ENCODE measurements around the gene NOD2. TPM values are rescaled to one million over a fixed set of nuclear protein-coding genes. Genes with fewer than 3 reads are reported as not detected.

The NOD2 gene
- total RNA-seq, 4 donors from 2014 or later = 0.41 to 2.6 (median 2.2) TPM; not detected in 1

GRCh38 chr16:50690177-50690576, 3.2 kb upstream of the NOD2 start:
- no peak for TF ChIP-seq POLR2AphosphoS5 (IDR thresholded peaks at IDR 0.05)
- no peak for TF ChIP-seq CTCF (IDR thresholded peaks at IDR 0.05)
- no peak for TF ChIP-seq POLR2A (IDR thresholded peaks at IDR 0.05)
- TF ChIP-seq EP300 (IDR thresholded peaks at IDR 0.05; ENCODE audit: low read depth) = no peak
- Histone ChIP-seq H3K27ac (no peak overlapping the region), H3K4me3 (no peak overlapping the region), H3K4me1 (peaks cover 0 to 6% (median 4%) of the 10 kb centered on the region in 4 donors), H3K27me3 (no peaks in the 10 kb centered on the region), H3K9me3 (no peaks in the 10 kb centered on the region), H3K36me3 (no peaks in the 10 kb centered on the region)
- no peak for DNase-seq
- WGBS, 2 donors (ENCODE audit: low coverage in 1 of 2) = 94 to 98% methylated on average over 2 of the region's 2 CpGs
- in situ Hi-C loops (cut with MboI; ENCODE audit: low pct_ligation_motif_present in 1 of 4, low pct_unique_long_range_greater_than_20kb in 1 of 4, low sequenced_read_pairs in 3 of 4) (no loop called here), intact Hi-C loops (cut with DNase I; ENCODE audit: low total_unique reads) (no loop called here)

- in situ Hi-C loops (cut with MboI; ENCODE audit: low pct_ligation_motif_present in 1 of 4, low pct_unique_long_range_greater_than_20kb in 1 of 4, low sequenced_read_pairs in 3 of 4) (no loop called here), intact Hi-C loops (cut with DNase I; ENCODE audit: low total_unique reads) (no loop called here)
- Histone ChIP-seq H3K36me3 (no peaks in the 10 kb centered on the region), H3K27ac (no peak overlapping the region), H3K4me1 (peaks cover 10 to 26% (median 20%) of the 10 kb centered on the region in 4 donors), H3K9me3 (no peaks in the 10 kb centered on the region), H3K4me3 (no peak overlapping the region), H3K27me3 (no peaks in the 10 kb centered on the region)
- no peak for TF ChIP-seq CTCF (IDR thresholded peaks at IDR 0.05)
- no peak for TF ChIP-seq EP300 (IDR thresholded peaks at IDR 0.05; ENCODE audit: low read depth)
- TF ChIP-seq POLR2AphosphoS5 (IDR thresholded peaks at IDR 0.05) = no peak
- no peak for TF ChIP-seq POLR2A (IDR thresholded peaks at IDR 0.05)
- DNase-seq = no peak
- WGBS, 2 donors (ENCODE audit: low coverage in 1 of 2) = 81% methylated on average over 4 of the region's 4 CpGs
These were observed 785 bp upstream of the NOD2 start for GRCh38 chr16:50692644-50692998.

- Histone ChIP-seq H3K27ac (peak overlapping the region in 2 of 4 donors; percentile 4 to 45), H3K9me3 (no peaks in the 10 kb centered on the region), H3K4me3 (no peak overlapping the region), H3K36me3 (no peaks in the 10 kb centered on the region), H3K4me1 (peaks cover 11 to 29% (median 21%) of the 10 kb centered on the region in 4 donors), H3K27me3 (no peaks in the 10 kb centered on the region)
- 100% methylated on average over 2 of the region's 2 CpGs; no CpG with 5 or more reads in 1 of the 2 donors for WGBS, 2 donors (ENCODE audit: low coverage in 1 of 2)
- in situ Hi-C loops (cut with MboI; ENCODE audit: low pct_ligation_motif_present in 1 of 4, low pct_unique_long_range_greater_than_20kb in 1 of 4, low sequenced_read_pairs in 3 of 4) = no loop called here
- intact Hi-C loops (cut with DNase I; ENCODE audit: low total_unique reads) = no loop called here
- no peak for TF ChIP-seq EP300 (IDR thresholded peaks at IDR 0.05; ENCODE audit: low read depth)
- no peak for TF ChIP-seq POLR2AphosphoS5 (IDR thresholded peaks at IDR 0.05)
- no peak for TF ChIP-seq POLR2A (IDR thresholded peaks at IDR 0.05)
- no peak for TF ChIP-seq CTCF (IDR thresholded peaks at IDR 0.05)
- DNase-seq = no peak
These were observed 800 bp downstream of the NOD2 start for GRCh38 chr16:50694206-50694605.

GRCh38 chr16:50695017-50696000, 1.9 kb downstream of the NOD2 start:
- Histone ChIP-seq H3K27me3 (no peaks in the 10 kb centered on the region), H3K27ac (peak overlapping the region; percentile 40 to 64 (median 55)), H3K36me3 (no peaks in the 10 kb centered on the region), H3K9me3 (no peaks in the 10 kb centered on the region), H3K4me3 (no peak overlapping the region), H3K4me1 (peaks cover 11 to 29% (median 21%) of the 10 kb centered on the region in 4 donors)
- 93 to 94% methylated on average over 4 to 9 of the region's 9 CpGs for WGBS, 2 donors (ENCODE audit: low coverage in 1 of 2)
- DNase-seq = no peak
- in situ Hi-C loops (cut with MboI; ENCODE audit: low pct_ligation_motif_present in 1 of 4, low pct_unique_long_range_greater_than_20kb in 1 of 4, low sequenced_read_pairs in 3 of 4) = no loop called here
- no peak for TF ChIP-seq POLR2A (IDR thresholded peaks at IDR 0.05)
- no peak for TF ChIP-seq CTCF (IDR thresholded peaks at IDR 0.05)
- no peak for TF ChIP-seq POLR2AphosphoS5 (IDR thresholded peaks at IDR 0.05)
- no peak for TF ChIP-seq EP300 (IDR thresholded peaks at IDR 0.05; ENCODE audit: low read depth)
- intact Hi-C loops (cut with DNase I; ENCODE audit: low total_unique reads) = no loop called here

All from transverse colon (tissue), 4 donors.